Fibroblast of skin of scalp (primary cell): ENCODE data around the gene TNFAIP8.

Experiments
- DNase-seq: peaks from one replicate; pipeline ENCODE4 v3.0.0-alpha.2; 2013

The TNFAIP8 gene

GRCh38 chr5:119353213-119353612, 2.6 kb upstream of the TNFAIP8 start:
- no peak for DNase-seq

GRCh38 chr5:119353686-119354366, 2.0 kb upstream of the TNFAIP8 start:
- no peak for DNase-seq

GRCh38 chr5:119354537-119355243, 1.1 kb upstream of the TNFAIP8 start:
- DNase-seq, result no peak

- no peak for DNase-seq
These were observed 578 bp upstream of the TNFAIP8 start for GRCh38 chr5:119355244-119355638.

GRCh38 chr5:119356612-119357188, 881 bp downstream of the TNFAIP8 start:
- DNase-seq, result no peak

GRCh38 chr5:119357270-119357669, 1.5 kb downstream of the TNFAIP8 start:
- no peak for DNase-seq

- no peak for DNase-seq
These were observed 2.1 kb downstream of the TNFAIP8 start for GRCh38 chr5:119357808-119358529.

GRCh38 chr5:119358530-119358900, 2.7 kb downstream of the TNFAIP8 start:
- DNase-seq, result no peak

- DNase-seq, result no peak
These were observed 3.2 kb downstream of the TNFAIP8 start for GRCh38 chr5:119358901-119359603.

GRCh38 chr5:119359737-119360413, 4.1 kb downstream of the TNFAIP8 start:
- DNase-seq, result no peak

GRCh38 chr5:119360905-119361593, 5.2 kb downstream of the TNFAIP8 start:
- DNase-seq, result peak; percentile 19

- no peak for DNase-seq
These were observed 5.8 kb downstream of the TNFAIP8 start for GRCh38 chr5:119361594-119362125.

- no peak for DNase-seq
These were observed 6.9 kb downstream of the TNFAIP8 start for GRCh38 chr5:119362714-119363113.

- no peak for DNase-seq
These were observed 7.5 kb downstream of the TNFAIP8 start for GRCh38 chr5:119363271-119363670.

GRCh38 chr5:119363936-119364335, 8.1 kb downstream of the TNFAIP8 start:
- no peak for DNase-seq

GRCh38 chr5:119365847-119366539, 10.2 kb downstream of the TNFAIP8 start:
- no peak for DNase-seq

- no peak for DNase-seq
These were observed 10.7 kb downstream of the TNFAIP8 start for GRCh38 chr5:119366540-119366881.

GRCh38 chr5:119367502-119368237, 11.9 kb downstream of the TNFAIP8 start:
- peak; percentile 20 for DNase-seq

GRCh38 chr5:119368238-119368630, 12.4 kb downstream of the TNFAIP8 start:
- DNase-seq, result no peak

GRCh38 chr5:119370486-119370885, 14.7 kb downstream of the TNFAIP8 start:
- DNase-seq, result peak; percentile 63
